HG02678 (cell line): Measurements from ENCODE around the gene CCDC57.
"Not testable (repeated sequence)": the region's sequence is repeated elsewhere in the genome, so short reads cannot be mapped to it uniquely, and the experiment has no call there.

Source experiments
- ATAC-seq: cut with Tn5 transposase; IDR thresholded peaks from one replicate; pipeline ENCODE4 v1.9.1; 2021; ENCODE audit warnings: mild to moderate bottlenecking, moderate library complexity; ENCODE audit not compliant: unreplicated experiment

Gene CCDC57

GRCh38 chr17:82212331-82213250, at the start of gene CCDC57:
CCDC57 (minus strand) TSS chr17:82212842; CDS start chr17:82201944, 10,898 bp downstream.
- peak; percentile 76 for ATAC-seq

- no peak for ATAC-seq
These were observed 49.7 kb upstream of the CCDC57 start for GRCh38 chr17:82262344-82262743.

DNA sequence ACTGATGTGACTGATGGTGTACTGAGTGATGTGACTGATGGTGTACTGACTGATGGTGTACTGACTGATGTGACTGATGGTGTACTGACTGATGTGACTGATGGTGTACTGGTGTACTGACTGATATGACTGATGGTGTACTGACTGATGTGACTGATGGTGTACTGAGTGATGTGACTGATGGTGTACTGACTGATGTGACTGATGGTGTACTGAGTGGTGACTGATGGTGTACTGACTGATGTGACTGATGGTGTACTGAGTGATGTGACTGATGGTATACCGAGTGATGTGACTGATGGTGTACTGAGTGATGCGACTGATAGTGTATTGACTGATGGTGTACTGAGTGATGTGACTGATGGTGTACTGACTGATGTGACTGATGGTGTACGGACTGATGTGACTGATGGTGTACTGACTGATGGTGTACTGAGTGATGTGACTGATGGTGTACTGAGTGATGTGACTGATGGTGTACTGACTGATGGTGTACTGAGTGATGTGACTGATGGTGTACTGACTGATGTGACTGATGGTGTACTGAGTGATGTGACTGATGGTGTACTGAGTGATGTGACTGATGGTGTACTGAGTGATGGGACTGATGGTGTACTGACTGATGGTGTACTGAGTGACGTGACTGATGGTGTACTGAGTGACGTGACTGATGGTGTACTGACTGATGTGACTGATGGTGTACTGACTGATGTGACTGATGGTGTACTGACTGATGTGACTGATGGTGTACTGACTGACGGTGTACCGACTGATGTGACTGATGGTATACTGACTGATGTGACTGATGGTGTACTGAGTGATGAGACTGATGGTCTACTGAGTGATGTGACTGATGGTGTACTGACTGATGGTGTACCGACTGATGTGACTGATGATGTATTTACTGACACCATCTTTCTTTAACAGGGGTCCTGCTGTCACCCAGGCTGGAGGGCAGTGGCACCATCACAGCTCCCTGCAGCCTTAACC, 47.6 kb upstream of the CCDC57 start:
- ATAC-seq = not testable (repeated sequence)

DNA sequence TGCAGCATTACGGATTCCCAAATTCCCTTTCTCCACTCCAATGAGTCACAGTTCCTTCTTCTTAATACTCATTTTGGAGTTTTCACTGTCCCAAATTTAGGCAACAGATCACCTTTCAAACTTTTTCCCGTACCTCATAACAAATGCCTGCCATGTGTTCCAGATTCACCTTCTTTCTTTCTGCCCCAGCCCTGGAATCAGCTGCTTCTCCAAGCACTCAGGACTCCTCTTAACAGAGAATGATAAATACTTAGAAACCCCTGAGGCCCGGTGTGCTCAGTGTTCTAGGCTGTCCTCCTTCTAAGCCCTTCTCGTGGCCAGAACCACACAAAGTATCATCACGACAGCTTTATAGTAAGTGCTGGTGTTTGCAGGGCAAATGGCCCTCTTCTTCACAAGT, 45.9 kb upstream of the CCDC57 start:
- ATAC-seq = no peak

- no peak for ATAC-seq
These were observed 44.8 kb upstream of the CCDC57 start for GRCh38 chr17:82257473-82257872.

DNA sequence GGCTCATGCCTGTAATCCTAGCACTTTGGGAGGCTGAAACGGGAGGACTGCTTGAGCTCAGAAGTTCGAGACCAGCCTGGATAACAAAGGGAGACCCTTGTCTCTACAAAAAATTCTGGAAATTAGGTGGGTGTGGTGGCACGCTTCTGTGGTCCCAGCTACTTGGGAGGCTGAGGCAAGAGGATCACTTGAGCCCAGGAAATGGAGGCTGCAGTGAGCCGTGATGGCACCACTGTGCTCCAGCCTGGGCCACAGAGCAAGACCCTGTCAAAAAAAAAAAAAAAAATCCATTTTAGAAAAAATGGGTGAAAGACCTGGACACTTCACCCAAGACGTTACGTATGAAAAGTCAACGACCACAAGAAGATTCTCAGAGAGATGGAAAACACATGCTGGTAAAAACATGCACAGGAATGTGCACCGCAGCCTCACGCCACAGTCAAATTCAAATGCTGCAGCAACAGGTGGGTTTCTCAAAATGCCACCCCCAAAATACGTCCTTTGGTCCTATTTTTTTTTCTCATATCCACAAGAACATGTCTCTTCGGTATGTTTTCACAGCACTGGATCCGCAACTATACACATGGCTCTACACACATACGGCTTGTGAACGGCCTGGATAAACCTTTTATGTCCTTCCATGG, 43.7 kb upstream of the CCDC57 start:
- no peak for ATAC-seq

DNA sequence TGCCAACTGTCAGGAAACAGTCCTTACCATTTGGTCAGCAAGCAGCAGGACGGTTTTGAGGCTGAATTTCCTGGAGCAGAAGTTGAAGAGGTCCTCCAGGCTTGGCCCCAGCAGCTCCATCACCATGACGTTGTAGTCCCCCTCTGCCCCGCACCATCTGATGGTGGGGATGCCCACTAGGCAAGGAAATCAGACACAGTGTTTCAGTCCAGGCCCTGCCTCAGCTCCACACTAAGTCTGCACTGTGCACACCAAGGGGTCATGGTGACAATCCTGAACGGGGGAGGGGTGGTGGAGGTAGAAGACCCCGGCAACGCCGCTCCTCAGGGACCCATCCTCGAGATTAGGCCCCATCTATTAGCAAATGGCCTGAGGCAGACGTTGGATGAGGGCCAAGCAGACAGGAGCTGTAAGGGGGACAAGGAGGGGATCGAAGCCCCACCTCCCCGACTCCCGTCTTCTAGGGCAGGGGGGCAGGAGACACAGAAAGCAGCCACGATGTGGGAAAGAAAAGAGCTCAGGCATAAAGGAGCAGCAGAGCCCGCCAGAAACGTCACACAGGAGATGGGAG, 42.8 kb upstream of the CCDC57 start:
- no peak for ATAC-seq

- ATAC-seq = not testable (repeated sequence)
These were observed 42.1 kb upstream of the CCDC57 start for GRCh38 chr17:82254746-82255145.

DNA sequence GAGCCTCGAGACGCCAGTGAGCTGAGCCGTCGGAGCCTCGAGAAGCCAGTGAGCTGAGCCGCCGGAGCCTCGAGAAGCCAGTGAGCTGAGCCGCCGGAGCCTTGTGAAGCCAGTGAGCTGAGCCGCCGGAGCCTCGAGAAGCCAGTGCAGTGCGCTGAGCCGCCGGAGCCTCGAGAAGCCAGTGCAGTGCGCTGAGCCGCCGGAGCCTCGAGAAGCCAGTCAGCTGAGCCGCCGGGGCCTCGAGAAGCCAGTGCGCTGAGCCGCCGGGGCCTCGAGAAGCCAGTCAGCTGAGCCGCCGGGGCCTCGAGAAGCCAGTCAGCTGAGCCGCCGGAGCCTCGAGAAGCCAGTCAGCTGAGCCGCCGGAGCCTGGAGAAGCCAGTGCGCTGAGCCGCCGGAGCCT, 41.5 kb upstream of the CCDC57 start:
- ATAC-seq = not testable (repeated sequence)

- no peak for ATAC-seq
These were observed 40.5 kb upstream of the CCDC57 start for GRCh38 chr17:82253179-82253544.

DNA sequence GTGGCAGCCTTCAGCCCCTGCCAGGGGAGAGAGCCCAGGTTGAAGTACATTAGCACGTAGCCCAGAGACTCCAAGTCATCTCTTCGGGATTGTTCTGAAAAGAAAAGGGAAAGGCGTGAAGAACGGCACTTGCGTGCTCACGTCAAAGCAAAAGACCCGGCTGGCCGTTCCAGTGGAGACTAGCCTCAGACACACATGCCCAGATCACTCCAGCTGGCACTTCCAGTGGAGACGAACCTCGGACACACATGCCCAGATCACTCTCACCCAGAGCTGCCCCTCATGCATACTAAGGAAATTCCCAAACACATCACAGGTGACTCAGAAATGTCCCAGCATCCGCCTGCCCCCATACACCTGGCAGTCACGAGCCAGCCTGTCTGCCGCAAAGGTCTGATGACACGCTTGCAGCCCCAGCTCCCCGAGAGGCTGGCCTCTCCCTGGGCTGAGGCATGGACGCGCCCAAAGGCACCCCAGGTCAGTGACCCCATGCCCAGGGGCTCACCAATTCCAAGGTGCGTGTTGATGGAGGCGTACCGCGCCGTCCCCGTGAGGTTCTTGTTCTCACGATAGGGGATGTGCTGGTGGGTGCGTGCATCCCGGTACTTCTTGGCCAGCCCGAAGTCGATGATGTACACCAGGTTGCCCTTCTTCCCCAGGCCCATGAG, 40.0 kb upstream of the CCDC57 start:
- ATAC-seq = no peak

GRCh38 chr17:82250868-82251500, 38.3 kb upstream of the CCDC57 start:
- no peak for ATAC-seq

GRCh38 chr17:82249896-82250581, 37.4 kb upstream of the CCDC57 start:
- no peak for ATAC-seq

GRCh38 chr17:82248815-82249674, 36.4 kb upstream of the CCDC57 start:
- no peak for ATAC-seq

DNA sequence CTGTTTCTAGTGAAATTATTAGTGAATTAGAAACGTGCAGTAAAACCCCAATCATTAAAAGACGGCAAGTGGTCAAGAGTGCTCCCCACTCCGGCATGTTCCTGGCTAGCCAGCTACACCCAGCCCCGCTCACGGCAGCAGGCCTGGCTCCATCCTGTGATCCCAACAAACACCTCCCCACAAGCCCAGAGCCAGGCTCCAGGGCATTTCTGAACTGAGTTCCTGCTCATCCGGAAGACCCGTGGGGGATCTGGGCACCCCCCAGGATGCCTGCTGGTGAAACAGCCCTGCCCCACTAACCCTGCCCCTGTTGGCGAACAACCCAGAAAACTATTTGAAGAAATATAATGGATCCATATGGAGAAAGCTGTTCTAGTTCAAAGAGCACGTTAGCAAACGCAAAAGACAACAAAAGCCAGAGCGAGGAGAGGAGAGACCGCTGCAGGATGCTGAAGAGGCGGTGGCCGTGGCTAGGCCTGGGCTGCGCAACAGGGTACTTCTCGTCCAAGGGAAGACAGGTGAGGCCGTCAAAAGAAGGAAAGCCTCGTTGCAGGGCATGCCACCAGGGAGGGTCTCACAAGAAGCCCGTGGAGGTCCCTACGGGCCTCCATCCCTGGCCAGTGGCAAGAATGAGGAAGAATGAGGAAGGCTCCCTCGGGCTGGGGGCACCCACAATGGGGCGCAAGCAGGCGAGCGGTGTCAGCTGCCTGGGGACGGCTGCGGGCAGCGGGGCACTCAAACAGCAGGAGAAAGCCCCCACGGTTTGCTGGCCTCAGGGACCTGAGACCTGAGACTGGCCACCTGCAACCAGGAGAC, 35.4 kb upstream of the CCDC57 start:
- ATAC-seq = no peak

DNA sequence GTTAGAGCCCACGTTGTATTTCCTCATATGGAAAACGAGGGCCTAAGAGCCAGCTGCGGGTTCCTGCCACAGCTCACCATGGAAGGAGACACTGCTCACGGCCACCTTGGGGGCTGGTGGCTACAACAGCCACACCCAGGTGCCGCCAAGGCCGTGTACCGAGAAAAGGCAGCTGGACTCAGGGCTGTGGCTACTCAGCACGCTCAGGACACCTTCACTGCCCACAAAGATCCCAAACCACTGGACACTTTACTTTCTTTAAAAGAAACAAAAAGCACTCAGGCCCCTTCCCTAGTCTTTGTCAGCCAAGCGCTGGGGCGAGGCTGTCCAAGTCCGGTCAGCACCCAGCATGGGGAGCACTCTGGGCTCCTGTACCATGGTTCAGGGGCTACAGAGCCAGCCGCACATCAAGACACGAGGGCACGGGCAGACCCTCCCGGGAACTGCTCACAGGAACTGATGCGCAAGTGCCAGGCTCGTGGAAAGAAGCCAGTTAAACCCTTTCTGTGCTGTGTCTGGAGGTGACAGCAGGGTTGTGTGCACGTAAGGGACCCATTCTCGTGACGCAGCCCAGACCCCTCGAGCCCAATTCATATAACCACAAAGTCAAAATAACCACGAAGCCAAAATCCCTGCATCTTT, 34.7 kb upstream of the CCDC57 start:
- no peak for ATAC-seq
